ENCODE measurements around the gene ABHD16A.

ABHD16A gene

DNA sequence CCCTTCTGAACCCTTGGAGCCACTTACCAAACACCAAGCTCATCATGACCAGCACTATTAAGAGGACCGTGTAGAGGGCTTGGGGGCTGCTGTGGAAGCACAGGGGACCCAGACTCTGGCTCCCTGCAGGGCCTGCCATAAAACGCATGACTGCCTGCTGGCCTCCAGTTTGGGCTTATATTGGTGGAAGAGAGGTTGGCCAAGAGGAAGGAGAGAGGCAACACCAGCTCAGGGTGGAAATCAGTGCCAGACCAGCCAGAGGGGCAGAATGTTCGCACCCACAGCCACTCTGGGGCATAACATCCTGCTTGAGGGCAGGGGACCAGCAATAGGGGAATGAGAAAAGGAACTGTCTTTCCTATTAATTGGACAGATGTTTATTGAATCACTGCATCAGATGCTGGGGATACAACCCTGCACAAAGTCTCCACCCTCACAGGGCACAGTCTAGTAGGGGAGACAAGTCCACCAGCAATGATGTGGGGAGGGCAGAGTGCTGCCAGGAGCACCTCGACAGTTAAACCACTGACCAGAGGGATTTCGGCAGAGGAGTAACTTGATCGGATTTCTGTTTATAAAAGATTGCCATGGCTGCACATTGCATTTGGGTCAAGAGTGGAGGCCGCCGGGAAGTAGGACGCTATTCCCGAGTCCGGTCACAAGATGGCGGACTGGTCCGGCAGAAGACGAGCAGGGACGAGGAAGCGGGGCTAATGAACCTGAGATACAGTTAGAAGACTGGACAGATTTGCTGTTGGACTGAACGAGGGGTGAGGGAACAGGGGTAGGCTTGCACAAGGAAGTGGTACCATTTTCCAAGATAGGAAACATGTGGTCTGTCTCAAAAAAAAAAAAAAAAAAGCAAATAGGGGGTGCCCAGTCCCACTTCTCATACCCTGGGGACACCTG lies 22.6 kb downstream of the ABHD16A start, which contains the start of gene LY6G5C:
LY6G5C (minus strand) TSS at position 842 of the 909 bp plus-strand sequence; CDS start at position 148, 694 bp downstream.
- Histone ChIP-seq H3K4me2 (ENCODE audit: low read length, poor library complexity, severe bottlenecking) (peak within 1 kb of the TSS; percentile 71), H3K27me3 (ENCODE audit: control insufficient read depth in 1 of 2, insufficient read depth in 1 of 2, low read length in 2 of 2) (no peaks in the 10 kb centered on the region), H3K4me1 (ENCODE audit: control insufficient read depth, insufficient read depth, low read depth, low read length) (peaks cover 12% of the 10 kb centered on the region), H3K4ac (ENCODE audit: low read depth in 1 of 2, low read length in 2 of 2) (peak within 1 kb of the TSS in 1 of 2 experiments; percentile 6), H2BK120ac (ENCODE audit: low read depth, low read length) (peak within 1 kb of the TSS; percentile 12), H2AFZ (ENCODE audit: low read depth, low read length) (peak within 1 kb of the TSS; percentile 66), H4K8ac (ENCODE audit: low read length) (peak within 1 kb of the TSS; percentile 78), H4K91ac (ENCODE audit: low read length) (no peak within 1 kb of the TSS), H3K9ac (ENCODE audit: low read length) (peak within 1 kb of the TSS; percentile 81), H2BK5ac (ENCODE audit: low read depth, low read length, poor library complexity, severe bottlenecking) (no peak within 1 kb of the TSS), H2BK15ac (ENCODE audit: low read depth, poor library complexity, severe bottlenecking) (peak within 1 kb of the TSS; percentile 55), H3K36me3 (ENCODE audit: control insufficient read depth in 1 of 2, insufficient read depth in 2 of 2, low read depth in 1 of 2, low read length in 2 of 2) (peaks cover 14% of the 10 kb centered on the region in 2 experiments), H3K79me1 (replicated peaks; ENCODE audit: low read length, poor library complexity, severe bottlenecking) (no peaks in the 10 kb centered on the region), H2AK5ac (ENCODE audit: low read length, severe bottlenecking) (no peak within 1 kb of the TSS), H3K14ac (ENCODE audit: low read length in 2 of 2) (peak within 1 kb of the TSS in 1 of 2 experiments; percentile 6), H3K27ac (ENCODE audit: low read length, poor library complexity, severe bottlenecking) (peak within 1 kb of the TSS; percentile 53), H3K4me3 (ENCODE audit: insufficient read depth in 1 of 2, low read depth in 1 of 2, low read length in 2 of 2) (peak within 1 kb of the TSS; percentile 48 to 75), H2BK12ac (ENCODE audit: low read length in 2 of 2) (peak within 1 kb of the TSS in 1 of 2 experiments; percentile 38), H3K23ac (ENCODE audit: low read length in 2 of 2) (no peak within 1 kb of the TSS), H3K9me3 (ENCODE audit: control insufficient read depth, low read length) (no peaks in the 10 kb centered on the region), H3K18ac (ENCODE audit: low read depth in 1 of 2, low read length in 2 of 2) (peak within 1 kb of the TSS; percentile 50 to 70)
- WGBS = 14% methylated on average over 17 of the region's 17 CpGs
- peak; percentile 90 for DNase-seq

DNA sequence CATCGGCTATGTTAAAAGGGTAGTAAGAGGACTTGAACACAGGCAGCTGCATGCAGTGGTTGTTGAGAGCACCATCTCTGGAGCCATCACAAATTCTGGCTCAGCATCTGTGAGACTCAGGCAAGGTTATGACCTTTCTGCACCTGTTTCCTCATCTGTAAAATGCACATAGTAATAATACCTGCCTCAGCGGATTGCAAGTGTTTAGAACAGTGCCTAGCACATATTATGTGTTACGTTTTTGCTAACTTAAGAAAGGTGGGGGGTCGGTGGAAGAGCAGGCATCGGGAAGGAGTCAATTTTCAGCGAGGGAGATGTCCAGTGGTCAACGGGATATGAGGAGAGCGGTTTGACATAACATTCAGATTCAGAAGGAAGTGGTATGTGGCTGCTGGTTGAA lies 25.2 kb downstream of the ABHD16A start:
- H3K14ac ChIP-seq (ENCODE audit: low read length in 2 of 2) = no peak overlapping the region
- H2BK120ac ChIP-seq (ENCODE audit: low read depth, low read length) = no peak overlapping the region
- H4K8ac ChIP-seq (ENCODE audit: low read length) = no peak overlapping the region
- no peak overlapping the region for H2AFZ ChIP-seq (ENCODE audit: low read depth, low read length)
- H2BK15ac ChIP-seq (ENCODE audit: low read depth, poor library complexity, severe bottlenecking) = no peak overlapping the region
- 82% methylated on average over 8 of the region's 8 CpGs for WGBS
- no peak overlapping the region for H3K18ac ChIP-seq (ENCODE audit: low read depth in 1 of 2, low read length in 2 of 2)
- H2BK12ac ChIP-seq (ENCODE audit: low read length in 2 of 2) = no peak overlapping the region
- no peak overlapping the region for H3K9ac ChIP-seq (ENCODE audit: low read length)
- peaks cover 2% of the 10 kb centered on the region for H3K79me1 ChIP-seq (replicated peaks; ENCODE audit: low read length, poor library complexity, severe bottlenecking)
- H3K27ac ChIP-seq (ENCODE audit: low read length, poor library complexity, severe bottlenecking) = no peak overlapping the region
- H3K9me3 ChIP-seq (ENCODE audit: control insufficient read depth, low read length) = no peaks in the 10 kb centered on the region
- no peak overlapping the region for H3K4ac ChIP-seq (ENCODE audit: low read depth in 1 of 2, low read length in 2 of 2)
- peaks cover 18 to 22% of the 10 kb centered on the region in 2 experiments for H3K36me3 ChIP-seq (ENCODE audit: control insufficient read depth in 1 of 2, insufficient read depth in 2 of 2, low read depth in 1 of 2, low read length in 2 of 2)
- peaks cover 12% of the 10 kb centered on the region for H3K4me1 ChIP-seq (ENCODE audit: control insufficient read depth, insufficient read depth, low read depth, low read length)
- no peak overlapping the region for H3K4me2 ChIP-seq (ENCODE audit: low read length, poor library complexity, severe bottlenecking)
- H3K4me3 ChIP-seq (ENCODE audit: insufficient read depth in 1 of 2, low read depth in 1 of 2, low read length in 2 of 2) = no peak overlapping the region
- H3K27me3 ChIP-seq (ENCODE audit: control insufficient read depth in 1 of 2, insufficient read depth in 1 of 2, low read length in 2 of 2) = no peaks in the 10 kb centered on the region
- H2BK5ac ChIP-seq (ENCODE audit: low read depth, low read length, poor library complexity, severe bottlenecking) = no peak overlapping the region
- no peak for DNase-seq
- H3K23ac ChIP-seq (ENCODE audit: low read length in 2 of 2) = no peak overlapping the region
- H2AK5ac ChIP-seq (ENCODE audit: low read length, severe bottlenecking) = no peak overlapping the region
- no peak overlapping the region for H4K91ac ChIP-seq (ENCODE audit: low read length)

DNA sequence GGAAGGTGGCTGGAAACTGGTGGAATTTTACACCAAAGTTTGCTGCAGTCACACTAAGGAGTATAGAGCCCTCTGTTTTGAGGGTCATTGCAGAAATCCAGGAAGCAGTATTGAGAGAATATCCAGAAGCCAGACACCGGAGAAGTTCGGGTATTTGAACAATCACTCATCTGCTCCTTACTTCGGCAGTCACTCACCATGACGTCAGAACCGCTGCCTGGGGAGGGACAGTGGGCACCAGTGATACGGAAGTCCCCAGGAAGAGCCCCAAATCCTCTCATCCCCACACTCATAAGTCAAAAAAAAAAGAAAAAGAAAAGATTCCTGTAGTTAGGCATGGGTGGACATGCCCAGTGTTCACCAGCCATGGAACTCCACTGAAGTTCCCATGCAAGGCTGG lies 26.2 kb downstream of the ABHD16A start:
- H2BK15ac ChIP-seq (ENCODE audit: low read depth, poor library complexity, severe bottlenecking) = no peak overlapping the region
- H3K4me1 ChIP-seq (ENCODE audit: control insufficient read depth, insufficient read depth, low read depth, low read length) = peaks cover 11% of the 10 kb centered on the region
- H3K27ac ChIP-seq (ENCODE audit: low read length, poor library complexity, severe bottlenecking) = no peak overlapping the region
- H2AK5ac ChIP-seq (ENCODE audit: low read length, severe bottlenecking) = no peak overlapping the region
- no peaks in the 10 kb centered on the region for H3K27me3 ChIP-seq (ENCODE audit: control insufficient read depth in 1 of 2, insufficient read depth in 1 of 2, low read length in 2 of 2)
- H4K8ac ChIP-seq (ENCODE audit: low read length) = no peak overlapping the region
- no peak overlapping the region for H3K14ac ChIP-seq (ENCODE audit: low read length in 2 of 2)
- no peak overlapping the region for H3K4me2 ChIP-seq (ENCODE audit: low read length, poor library complexity, severe bottlenecking)
- no peak overlapping the region for H2BK12ac ChIP-seq (ENCODE audit: low read length in 2 of 2)
- no peaks in the 10 kb centered on the region for H3K9me3 ChIP-seq (ENCODE audit: control insufficient read depth, low read length)
- no peak overlapping the region for H3K4ac ChIP-seq (ENCODE audit: low read depth in 1 of 2, low read length in 2 of 2)
- H3K9ac ChIP-seq (ENCODE audit: low read length) = no peak overlapping the region
- peaks cover 5% of the 10 kb centered on the region for H3K79me1 ChIP-seq (replicated peaks; ENCODE audit: low read length, poor library complexity, severe bottlenecking)
- no peak overlapping the region for H2BK120ac ChIP-seq (ENCODE audit: low read depth, low read length)
- H3K4me3 ChIP-seq (ENCODE audit: insufficient read depth in 1 of 2, low read depth in 1 of 2, low read length in 2 of 2) = no peak overlapping the region
- no peak overlapping the region for H3K23ac ChIP-seq (ENCODE audit: low read length in 2 of 2)
- no peak overlapping the region for H2AFZ ChIP-seq (ENCODE audit: low read depth, low read length)
- peaks cover 25 to 33% of the 10 kb centered on the region in 2 experiments for H3K36me3 ChIP-seq (ENCODE audit: control insufficient read depth in 1 of 2, insufficient read depth in 2 of 2, low read depth in 1 of 2, low read length in 2 of 2)
- H3K18ac ChIP-seq (ENCODE audit: low read depth in 1 of 2, low read length in 2 of 2) = no peak overlapping the region
- WGBS = 73% methylated on average over 3 of the region's 6 CpGs
- no peak for DNase-seq
- H2BK5ac ChIP-seq (ENCODE audit: low read depth, low read length, poor library complexity, severe bottlenecking) = no peak overlapping the region
- H4K91ac ChIP-seq (ENCODE audit: low read length) = no peak overlapping the region

DNA sequence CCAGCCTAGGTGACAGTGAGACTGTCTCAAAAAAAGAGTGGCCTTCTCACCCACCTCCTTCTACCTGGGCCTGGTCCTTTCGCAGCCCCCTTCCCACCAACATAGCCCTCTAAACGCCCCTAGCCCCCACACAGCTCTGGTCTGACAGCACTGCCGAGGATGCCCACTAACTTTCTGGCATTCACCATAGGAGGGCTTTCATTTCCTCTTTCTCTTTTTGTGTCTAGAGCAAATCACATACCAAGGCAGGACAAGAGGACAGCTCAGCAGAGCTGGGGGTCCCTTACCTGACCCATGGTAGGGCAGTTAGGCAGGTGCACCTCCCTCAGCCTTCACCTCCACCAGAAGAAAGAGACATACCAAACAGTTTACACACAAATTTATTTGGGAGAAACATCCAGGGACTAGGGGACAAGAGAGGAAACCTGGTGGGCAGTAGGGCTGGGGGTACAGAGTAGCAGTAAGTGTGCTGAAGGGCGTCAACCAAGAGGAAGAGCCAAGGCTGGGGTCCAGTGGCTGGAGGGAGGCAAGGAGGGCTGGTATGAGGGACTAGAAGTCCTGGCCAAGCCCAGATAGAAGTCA lies 26.7 kb downstream of the ABHD16A start:
- Histone ChIP-seq H3K4me2 (ENCODE audit: low read length, poor library complexity, severe bottlenecking) (no peak overlapping the region), H3K14ac (ENCODE audit: low read length in 2 of 2) (no peak overlapping the region), H3K36me3 (ENCODE audit: control insufficient read depth in 1 of 2, insufficient read depth in 2 of 2, low read depth in 1 of 2, low read length in 2 of 2) (peaks cover 30 to 38% of the 10 kb centered on the region in 2 experiments), H2BK120ac (ENCODE audit: low read depth, low read length) (no peak overlapping the region), H3K4me1 (ENCODE audit: control insufficient read depth, insufficient read depth, low read depth, low read length) (peaks cover 6% of the 10 kb centered on the region), H2BK5ac (ENCODE audit: low read depth, low read length, poor library complexity, severe bottlenecking) (no peak overlapping the region), H3K4ac (ENCODE audit: low read depth in 1 of 2, low read length in 2 of 2) (no peak overlapping the region), H3K23ac (ENCODE audit: low read length in 2 of 2) (no peak overlapping the region), H4K91ac (ENCODE audit: low read length) (no peak overlapping the region), H3K27ac (ENCODE audit: low read length, poor library complexity, severe bottlenecking) (no peak overlapping the region), H3K27me3 (ENCODE audit: control insufficient read depth in 1 of 2, insufficient read depth in 1 of 2, low read length in 2 of 2) (no peaks in the 10 kb centered on the region), H3K9me3 (ENCODE audit: control insufficient read depth, low read length) (no peaks in the 10 kb centered on the region), H3K79me1 (replicated peaks; ENCODE audit: low read length, poor library complexity, severe bottlenecking) (peaks cover 8% of the 10 kb centered on the region), H2BK12ac (ENCODE audit: low read length in 2 of 2) (no peak overlapping the region), H3K9ac (ENCODE audit: low read length) (no peak overlapping the region), H4K8ac (ENCODE audit: low read length) (no peak overlapping the region), H2AK5ac (ENCODE audit: low read length, severe bottlenecking) (no peak overlapping the region), H2AFZ (ENCODE audit: low read depth, low read length) (no peak overlapping the region), H3K4me3 (ENCODE audit: insufficient read depth in 1 of 2, low read depth in 1 of 2, low read length in 2 of 2) (no peak overlapping the region), H2BK15ac (ENCODE audit: low read depth, poor library complexity, severe bottlenecking) (no peak overlapping the region), H3K18ac (ENCODE audit: low read depth in 1 of 2, low read length in 2 of 2) (no peak overlapping the region)
- WGBS = 88% methylated on average over 4 of the region's 4 CpGs
- DNase-seq = no peak

All from mesenchymal stem cell (in vitro differentiated cells and primary cell).